IPS-18c (cell line): Measurements from ENCODE around the gene NDUFB8.

Experiments
- H3K4me3 ChIP-seq: 2 replicates; pipeline ENCODE4 v1.7.0; 2013; ENCODE audit warnings: low read depth, mild to moderate bottlenecking, low read length, moderate library complexity; ENCODE audit not compliant: insufficient read depth
- H3K9me3 ChIP-seq: one replicate; pipeline ENCODE4 v1.6.1; 2013; ENCODE audit warnings: mild to moderate bottlenecking, low read length, moderate library complexity; ENCODE audit not compliant: control insufficient read depth, insufficient read depth

Gene NDUFB8

DNA sequence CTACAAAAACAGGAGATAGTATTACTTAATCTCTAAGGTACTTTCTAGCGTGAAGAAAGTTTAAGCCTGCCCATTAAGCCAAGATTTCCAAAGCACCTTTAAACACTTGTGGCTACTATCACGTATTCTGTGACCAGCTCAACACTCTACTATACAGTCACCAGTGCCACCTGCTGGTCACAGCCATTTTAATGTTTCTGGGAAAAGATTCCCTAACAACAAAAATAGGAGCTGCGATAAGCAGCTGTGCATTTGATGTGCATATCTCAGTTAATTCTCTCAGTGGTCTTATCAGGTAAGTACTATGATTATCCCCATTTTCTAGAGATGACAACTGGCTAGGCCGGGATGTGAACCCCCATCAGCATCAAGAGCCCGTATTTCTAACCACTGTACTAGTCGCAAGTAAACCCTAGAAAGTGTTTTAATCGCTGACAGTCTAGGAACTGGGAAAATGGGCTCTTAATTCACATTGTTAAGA, 10.9 kb downstream of the NDUFB8 start:
- H3K4me3 ChIP-seq: peak overlapping the region; percentile 37; the same call in 1 of the 2 replicates
- H3K9me3 ChIP-seq: no peaks in the 10 kb centered on the region

DNA sequence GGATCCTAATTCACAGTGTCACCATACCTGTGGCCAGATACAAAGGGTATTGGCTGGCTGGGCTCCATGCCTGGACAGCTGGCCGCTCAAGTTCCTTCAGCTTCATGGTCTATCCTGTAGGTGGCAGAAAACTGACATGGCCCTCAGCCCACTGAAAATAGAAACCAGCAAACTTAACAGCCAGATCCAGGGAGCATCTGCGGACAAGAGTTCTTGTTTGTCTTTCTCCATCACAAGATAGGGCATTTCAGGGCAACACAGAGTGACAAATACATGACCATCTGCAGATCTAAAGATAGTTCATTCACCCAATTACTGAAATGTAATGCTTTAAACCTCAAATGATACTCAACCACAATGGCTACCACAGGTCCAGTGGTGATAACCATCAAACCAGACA, 12.8 kb downstream of the NDUFB8 start:
- H3K9me3 ChIP-seq: no peaks in the 10 kb centered on the region

DNA sequence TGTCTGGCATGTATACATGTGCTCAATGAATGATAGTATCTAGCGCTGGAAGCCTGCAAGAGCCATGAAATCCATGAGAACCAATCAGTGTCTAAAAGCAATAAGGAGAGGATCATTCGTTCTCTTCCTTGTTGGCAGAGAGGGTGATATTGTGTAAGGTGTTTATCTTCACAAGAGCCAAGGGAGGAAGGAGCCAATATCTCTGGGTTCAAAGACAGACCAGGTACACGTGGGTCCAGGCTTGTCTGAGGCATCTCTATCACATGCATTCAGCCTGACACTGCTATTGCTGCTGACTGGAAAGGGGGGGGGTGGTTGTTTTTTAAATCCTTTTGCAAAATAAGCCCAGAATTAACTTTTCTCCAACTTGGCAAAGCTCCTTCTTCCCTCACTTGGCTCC, 14.1 kb downstream of the NDUFB8 start:
- no peak overlapping the region for H3K4me3 ChIP-seq

More for the DNA sequence above, 12.8 kb downstream of the NDUFB8 start:
- no peak overlapping the region for H3K4me3 ChIP-seq

DNA sequence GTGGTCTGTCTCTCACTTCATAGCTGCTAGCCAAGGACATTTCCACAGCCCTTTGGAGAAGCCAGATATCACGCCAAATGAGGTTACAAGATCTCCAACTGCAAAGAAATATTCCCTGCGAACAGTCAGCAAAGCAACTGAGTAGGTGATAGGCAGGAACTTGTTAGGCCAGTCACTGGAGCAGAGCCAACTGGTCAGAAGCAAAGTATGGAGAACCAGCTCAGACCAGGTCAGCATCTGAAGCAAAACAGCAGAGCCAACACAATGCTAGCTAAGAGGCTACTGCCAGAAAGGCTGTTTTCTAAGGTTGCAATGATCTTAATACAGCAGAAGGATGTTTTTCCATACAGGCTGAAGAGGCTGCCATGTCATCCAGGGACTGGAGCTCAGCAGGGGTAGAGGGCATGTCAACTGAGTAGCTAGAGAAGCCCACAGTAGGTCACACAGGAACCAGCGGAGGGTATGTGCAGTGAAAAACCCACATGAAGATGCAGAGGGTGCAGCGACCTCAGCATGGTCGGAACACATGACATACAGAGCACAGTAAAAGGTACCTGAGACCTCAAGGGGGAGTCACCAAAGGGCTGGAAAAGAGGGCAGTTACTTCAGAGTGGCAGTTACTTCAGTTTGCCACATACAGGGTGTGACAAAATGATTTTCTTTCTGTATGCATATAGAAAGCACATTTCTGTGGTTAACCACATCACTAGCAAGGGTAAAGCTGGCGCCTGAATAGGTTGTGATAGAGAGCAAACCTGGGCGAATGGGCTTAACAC, 18.9 kb downstream of the NDUFB8 start:
- Histone ChIP-seq H3K4me3 (no peak overlapping the region), H3K9me3 (no peaks in the 10 kb centered on the region)

More for the DNA sequence above, 14.1 kb downstream of the NDUFB8 start:
- no peaks in the 10 kb centered on the region for H3K9me3 ChIP-seq

- no peak overlapping the region for H3K4me3 ChIP-seq
- H3K9me3 ChIP-seq: no peaks in the 10 kb centered on the region
These were observed 20.3 kb downstream of the NDUFB8 start for GRCh38 chr10:100509241-100509840.

- H3K4me3 ChIP-seq: no peak overlapping the region
- H3K9me3 ChIP-seq: no peaks in the 10 kb centered on the region
These were observed 20.9 kb downstream of the NDUFB8 start for GRCh38 chr10:100508691-100509150.

DNA sequence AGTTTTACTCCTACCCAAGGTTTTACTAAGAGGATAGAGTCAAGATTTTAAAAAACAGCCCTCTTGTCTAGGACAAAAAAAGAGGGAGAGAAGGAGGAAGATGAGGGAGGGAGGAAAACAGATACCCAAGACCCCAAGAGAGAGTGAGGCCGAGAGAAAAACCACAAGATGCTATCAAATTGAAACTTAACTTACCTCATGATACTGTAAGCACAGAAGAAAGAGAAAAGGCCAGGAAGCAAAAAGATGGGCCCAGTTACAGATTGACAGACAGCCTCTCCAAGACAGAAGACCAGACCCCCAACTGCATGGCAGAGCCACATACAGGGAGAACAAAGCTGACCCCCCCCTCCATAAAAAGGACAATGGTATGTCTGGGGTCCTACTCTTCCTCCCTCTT, 21.4 kb downstream of the NDUFB8 start:
- Histone ChIP-seq H3K9me3 (no peaks in the 10 kb centered on the region), H3K4me3 (no peak overlapping the region)

- no peaks in the 10 kb centered on the region for H3K9me3 ChIP-seq
- H3K4me3 ChIP-seq: no peak overlapping the region
These were observed 22.3 kb downstream of the NDUFB8 start for GRCh38 chr10:100507357-100507732.

DNA sequence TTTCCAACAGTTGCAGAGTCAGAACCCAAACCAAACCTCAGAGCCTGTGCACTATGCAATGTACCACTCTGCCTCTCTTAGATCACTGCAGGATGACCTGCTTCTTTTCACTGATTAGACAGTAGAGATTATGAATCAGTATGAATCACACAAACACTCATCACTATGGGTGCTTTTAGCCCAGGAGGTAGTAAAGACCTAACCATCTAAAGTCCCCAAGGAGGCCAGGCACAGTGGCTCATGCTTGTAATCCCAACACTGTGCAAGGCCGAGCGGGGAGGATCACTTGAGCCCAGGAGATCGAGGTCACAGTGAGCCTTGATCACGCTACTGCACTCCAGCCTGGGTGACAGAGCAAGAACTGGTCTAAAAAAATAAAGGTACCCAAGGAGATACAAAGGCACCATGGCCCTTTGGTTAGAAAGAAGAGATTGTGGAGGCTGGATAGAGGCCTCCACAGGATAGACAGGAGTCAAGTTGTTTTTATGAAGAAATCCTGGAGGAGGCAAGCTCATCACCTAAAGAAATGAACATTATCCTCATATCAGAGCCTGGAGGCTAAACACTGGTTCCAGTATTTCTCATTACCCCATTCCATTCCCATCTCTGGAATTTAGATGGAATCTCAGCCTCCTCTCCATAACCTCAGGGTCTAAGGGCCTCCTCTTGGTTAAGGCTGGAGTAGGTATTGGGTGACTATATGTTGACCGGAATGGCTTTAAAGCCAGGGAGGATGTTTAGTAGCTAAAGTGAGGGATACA, 22.9 kb downstream of the NDUFB8 start:
- no peak overlapping the region for H3K4me3 ChIP-seq
- no peaks in the 10 kb centered on the region for H3K9me3 ChIP-seq

- Histone ChIP-seq H3K4me3 (no peak overlapping the region), H3K9me3 (no peaks in the 10 kb centered on the region)
These were observed 24.5 kb downstream of the NDUFB8 start for GRCh38 chr10:100505164-100505563.

DNA sequence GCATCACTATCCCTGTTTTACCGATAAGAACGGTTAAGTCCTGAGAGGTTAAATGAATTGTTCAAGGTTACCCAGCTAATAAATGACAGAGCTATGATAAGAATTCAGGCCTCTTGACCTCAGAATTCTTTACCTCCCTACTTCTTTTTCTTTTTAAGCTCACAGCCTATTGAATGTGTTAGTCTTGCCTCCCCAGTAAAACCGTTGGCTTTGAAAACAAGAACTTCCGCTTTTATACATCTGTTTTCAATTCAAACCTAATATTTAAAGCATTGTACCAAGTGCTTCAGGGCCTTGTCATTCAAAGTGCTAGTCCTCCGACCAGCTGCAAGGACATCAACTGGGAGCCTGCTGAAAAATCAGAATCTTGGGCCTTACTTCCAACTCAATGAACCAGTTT, 25.6 kb downstream of the NDUFB8 start:
- Histone ChIP-seq H3K9me3 (peaks cover 2% of the 10 kb centered on the region), H3K4me3 (no peak overlapping the region)

DNA sequence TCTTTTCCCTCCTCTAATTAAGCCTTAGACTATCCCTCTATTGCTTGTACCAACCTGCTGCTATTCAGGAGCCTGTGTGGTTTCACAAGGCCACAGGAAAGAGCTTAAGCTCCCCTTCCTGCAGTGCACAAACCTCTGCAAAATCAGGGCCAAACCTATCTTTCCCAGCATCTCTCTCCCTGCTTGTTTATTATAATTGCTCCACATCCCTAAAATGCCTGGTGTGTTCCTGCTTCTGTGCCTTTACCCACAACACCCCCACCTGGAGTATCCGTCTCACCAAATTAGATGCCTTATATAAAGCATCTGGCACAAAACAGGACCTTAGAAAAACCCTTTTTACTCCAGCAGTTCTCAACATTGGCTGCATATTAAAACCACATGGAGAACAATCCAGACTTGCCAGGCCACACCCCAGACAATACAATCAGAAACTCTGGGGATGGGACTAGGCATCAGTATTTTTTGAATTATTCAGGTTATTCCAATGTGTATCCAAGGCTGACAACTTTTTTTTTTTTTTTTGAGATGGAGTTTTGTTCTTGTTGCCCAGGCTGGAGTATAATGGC, 26.7 kb downstream of the NDUFB8 start:
- H3K4me3 ChIP-seq: no peak overlapping the region
- H3K9me3 ChIP-seq: peaks cover 2% of the 10 kb centered on the region

GRCh38 chr10:100501423-100501822, 28.2 kb downstream of the NDUFB8 start:
- H3K9me3 ChIP-seq: peaks cover 2% of the 10 kb centered on the region
- no peak overlapping the region for H3K4me3 ChIP-seq

- Histone ChIP-seq H3K9me3 (peaks cover 2% of the 10 kb centered on the region), H3K4me3 (no peak overlapping the region)
These were observed 31.6 kb downstream of the NDUFB8 start for GRCh38 chr10:100498059-100498458.

- H3K4me3 ChIP-seq: no peak overlapping the region
- H3K9me3 ChIP-seq: peaks cover 2% of the 10 kb centered on the region
These were observed 33.1 kb downstream of the NDUFB8 start for GRCh38 chr10:100496567-100496966.

- Histone ChIP-seq H3K9me3 (peaks cover 2% of the 10 kb centered on the region), H3K4me3 (no peak overlapping the region)
These were observed 39.1 kb downstream of the NDUFB8 start for GRCh38 chr10:100490531-100490930.

- Histone ChIP-seq H3K9me3 (peaks cover 2% of the 10 kb centered on the region), H3K4me3 (no peak overlapping the region)
These were observed 40.3 kb downstream of the NDUFB8 start for GRCh38 chr10:100489396-100489795.
